A673 (cell line): ENCODE results near the gene PRR7.

ENCODE experiments used
- EZH2 ChIP-seq: fragments of 200-600 bp; sonication (generic); IDR thresholded peaks from 2 replicates; pipeline ENCODE4 v1.6.1; 2017; ENCODE audit warnings: borderline replicate concordance, low read depth, mild to moderate bottlenecking, mixed read lengths, antibody characterized with exemption, low read length; ENCODE audit not compliant: poor library complexity, severe bottlenecking
- TF ChIP-seq, protein P1 (sequence below): fragments of 300-800, 200-600 bp; sonication (generic); conservative IDR thresholded peaks from 2 replicates; pipeline ENCODE4 v1.5.1; 2017; ENCODE audit warnings: low read depth, mild to moderate bottlenecking, antibody characterized with exemption, low read length, moderate library complexity, mixed read lengths

DNA sequence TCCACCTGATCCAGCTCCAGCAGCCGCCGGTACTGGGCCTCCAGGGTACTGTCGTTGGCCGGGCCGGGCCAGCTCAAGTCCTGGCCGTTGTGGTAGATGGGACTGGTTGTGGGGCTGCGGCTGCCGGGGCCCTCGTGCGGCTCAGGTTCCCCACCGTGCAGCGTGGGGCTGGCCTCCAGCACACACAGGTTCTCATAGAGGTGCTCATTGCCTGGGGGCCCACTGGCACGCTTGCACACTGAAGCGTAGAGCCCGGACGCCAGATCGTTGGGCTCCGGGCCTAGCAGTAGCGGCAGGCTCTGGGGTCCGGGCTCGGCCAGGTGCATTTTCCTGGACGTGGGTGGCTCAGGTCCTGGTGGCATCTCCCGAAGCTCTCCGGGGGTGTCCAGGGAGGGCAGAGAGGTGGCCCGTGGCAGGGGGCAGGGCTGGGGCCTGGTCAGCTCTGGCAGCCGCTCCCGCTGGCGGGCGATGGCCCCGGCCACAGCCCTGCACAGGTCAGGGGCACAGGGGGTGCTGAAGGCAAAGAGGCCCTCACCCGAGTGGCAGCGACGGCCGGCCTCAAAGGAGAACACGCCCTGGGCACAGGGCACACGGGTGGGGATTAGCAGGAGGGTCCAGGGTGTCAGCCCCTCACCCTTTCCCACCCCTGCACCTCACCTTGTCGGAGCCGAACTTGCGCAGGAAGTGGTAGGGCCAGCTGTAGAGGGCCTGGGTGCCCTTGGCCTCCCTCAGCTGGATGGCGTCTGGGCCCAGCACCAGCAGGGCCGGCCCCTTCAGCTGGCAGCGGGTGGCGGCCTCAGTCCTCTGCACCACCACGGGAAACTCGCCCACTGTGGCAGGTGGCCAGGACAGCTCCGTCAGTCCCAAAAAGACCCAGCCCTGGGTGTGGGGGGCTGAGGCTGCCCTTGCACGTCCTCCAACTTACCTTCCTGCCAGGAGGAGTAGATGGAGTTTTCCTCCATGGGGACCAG, 57.8 kb downstream of the PRR7 start:
- TF ChIP-seq EZH2 = no peak
- TF ChIP-seq, protein P1, sequence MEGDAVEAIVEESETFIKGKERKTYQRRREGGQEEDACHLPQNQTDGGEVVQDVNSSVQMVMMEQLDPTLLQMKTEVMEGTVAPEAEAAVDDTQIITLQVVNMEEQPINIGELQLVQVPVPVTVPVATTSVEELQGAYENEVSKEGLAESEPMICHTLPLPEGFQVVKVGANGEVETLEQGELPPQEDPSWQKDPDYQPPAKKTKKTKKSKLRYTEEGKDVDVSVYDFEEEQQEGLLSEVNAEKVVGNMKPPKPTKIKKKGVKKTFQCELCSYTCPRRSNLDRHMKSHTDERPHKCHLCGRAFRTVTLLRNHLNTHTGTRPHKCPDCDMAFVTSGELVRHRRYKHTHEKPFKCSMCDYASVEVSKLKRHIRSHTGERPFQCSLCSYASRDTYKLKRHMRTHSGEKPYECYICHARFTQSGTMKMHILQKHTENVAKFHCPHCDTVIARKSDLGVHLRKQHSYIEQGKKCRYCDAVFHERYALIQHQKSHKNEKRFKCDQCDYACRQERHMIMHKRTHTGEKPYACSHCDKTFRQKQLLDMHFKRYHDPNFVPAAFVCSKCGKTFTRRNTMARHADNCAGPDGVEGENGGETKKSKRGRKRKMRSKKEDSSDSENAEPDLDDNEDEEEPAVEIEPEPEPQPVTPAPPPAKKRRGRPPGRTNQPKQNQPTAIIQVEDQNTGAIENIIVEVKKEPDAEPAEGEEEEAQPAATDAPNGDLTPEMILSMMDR = no peak
